HG03139 (cell line): ENCODE measurements around the gene NR6A1.

Experiments used
- ATAC-seq: cut with Tn5 transposase; IDR thresholded peaks from one replicate; pipeline ENCODE4 v1.9.1; 2021; ENCODE audit not compliant: unreplicated experiment

The NR6A1 gene

GRCh38 chr9:124797343-124798103 lies 26.4 kb upstream of the NR6A1 start:
- ATAC-seq = no peak

DNA sequence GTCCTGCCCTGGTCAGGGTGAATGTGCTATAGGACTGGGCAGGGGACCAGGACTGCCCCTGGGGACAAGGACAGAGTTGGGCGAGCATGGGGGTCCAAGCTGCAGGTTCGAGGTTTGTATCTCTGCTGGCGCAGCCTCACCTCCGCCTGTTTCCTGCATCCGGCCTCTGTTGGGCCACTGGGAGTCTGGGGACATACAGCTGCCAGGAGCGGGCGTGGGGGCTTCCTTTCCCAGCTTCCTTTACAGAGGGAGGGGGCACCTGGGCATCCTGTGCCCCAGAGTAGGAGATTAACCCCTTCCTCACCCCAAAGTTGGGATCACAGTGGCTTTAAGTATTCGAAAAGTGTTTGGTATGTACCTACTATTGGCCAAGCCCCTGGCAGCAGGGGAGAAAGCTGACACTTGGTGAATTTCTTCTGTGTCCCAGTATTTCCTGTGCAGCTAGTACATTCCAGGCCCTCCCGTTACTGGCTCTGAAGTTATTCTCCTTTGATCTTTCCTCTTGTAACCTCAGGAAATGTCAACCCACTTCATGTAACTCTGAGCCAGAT lies 24.8 kb upstream of the NR6A1 start:
- ATAC-seq = no peak

DNA sequence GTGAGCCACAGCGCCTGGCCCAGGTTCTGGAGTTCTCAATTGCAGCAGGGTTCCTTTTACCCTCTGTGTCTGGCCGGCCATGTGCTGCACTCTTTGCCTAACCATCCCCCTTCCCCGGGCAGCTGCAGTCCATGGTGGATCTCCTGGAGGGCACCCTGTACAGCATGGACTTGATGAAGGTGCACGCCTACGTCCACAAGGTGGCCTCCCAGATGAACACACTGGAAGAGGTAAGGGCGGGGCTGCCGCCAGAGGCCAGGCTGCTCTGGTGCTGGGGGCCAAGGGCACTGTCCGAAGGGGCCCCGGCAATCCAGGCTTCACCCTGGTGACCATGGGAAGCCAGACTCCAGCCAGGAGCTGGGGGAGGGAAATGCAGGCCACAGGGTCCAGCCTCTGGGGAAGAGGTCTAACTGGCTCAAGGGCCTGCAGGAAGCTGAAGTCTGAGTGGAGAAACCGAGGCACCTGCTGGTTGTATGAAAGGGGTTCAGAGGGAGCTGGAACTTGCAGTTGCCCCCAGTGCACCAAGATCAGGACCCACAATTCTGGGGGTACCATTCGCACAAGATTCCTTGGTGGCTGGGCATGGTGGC lies 23.9 kb upstream of the NR6A1 start:
- no peak for ATAC-seq

DNA sequence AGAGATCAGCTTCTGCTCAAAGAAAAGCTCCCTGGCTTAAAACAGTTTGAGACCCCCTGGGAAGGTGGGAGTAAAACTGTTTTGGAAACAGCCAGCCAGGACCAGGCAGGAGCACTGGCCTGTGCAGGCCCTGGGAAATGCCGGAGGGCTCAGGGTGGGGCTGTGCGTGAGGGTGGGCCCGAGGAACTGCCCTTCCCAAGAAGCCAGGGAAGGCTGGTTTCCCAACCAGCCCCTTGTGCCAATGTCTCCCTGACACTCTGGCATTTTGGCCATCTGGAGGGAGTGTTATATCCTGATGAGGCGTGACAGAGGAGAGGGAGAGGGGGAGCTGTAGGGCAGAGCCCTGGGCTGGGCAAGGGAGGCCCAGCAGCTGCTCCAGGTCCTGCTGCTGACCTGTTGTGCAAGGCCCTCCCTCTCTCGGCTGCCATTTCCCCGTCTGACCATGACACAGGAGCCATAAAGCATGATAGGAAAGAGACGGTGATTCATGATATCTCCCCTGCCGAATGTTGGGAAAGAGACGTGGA lies 22.0 kb upstream of the NR6A1 start:
- ATAC-seq = no peak

DNA sequence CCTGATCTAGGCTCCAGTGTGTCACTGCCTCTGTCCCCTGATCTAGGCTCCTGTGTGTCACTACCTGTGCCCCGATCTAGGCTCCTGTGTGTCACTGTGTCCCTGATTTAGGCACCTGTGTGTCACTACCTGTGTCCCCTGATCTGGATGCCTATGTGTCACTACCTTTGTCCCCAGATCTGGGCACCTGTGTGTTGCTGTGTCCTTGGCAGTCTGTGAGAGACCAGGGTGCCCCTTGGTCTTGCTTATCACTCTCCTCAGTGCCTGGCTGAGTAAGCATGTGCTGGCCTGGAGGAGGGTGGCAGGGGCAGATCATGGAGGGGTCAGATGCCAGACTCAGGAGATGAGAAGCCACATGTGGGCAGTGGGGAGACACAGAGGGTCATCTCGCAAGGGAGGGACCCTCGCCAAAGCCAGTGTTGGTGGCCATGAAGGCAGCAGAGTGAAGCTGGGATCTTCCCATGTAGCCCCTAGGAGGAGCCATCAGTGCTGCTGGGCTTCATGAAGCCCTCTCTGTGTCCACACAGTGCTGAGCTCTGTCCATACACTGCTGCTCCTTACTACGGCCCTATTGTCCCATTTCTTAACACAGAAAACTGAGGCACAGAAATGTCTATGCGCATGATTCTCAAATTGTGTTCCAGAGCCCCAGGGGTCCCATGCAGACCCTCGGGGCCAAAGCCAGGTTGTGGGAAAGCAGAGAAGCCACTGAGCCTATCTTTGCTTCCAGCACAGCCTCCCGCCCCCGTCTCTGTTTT lies 21.3 kb upstream of the NR6A1 start:
- ATAC-seq = no peak

- no peak for ATAC-seq
Observed at GRCh38 chr9:124790801-124791505, 19.8 kb upstream of the NR6A1 start.

- ATAC-seq = no peak
Observed at GRCh38 chr9:124790301-124790700, 19.2 kb upstream of the NR6A1 start.

GRCh38 chr9:124789531-124789930 lies 18.4 kb upstream of the NR6A1 start:
- ATAC-seq = no peak

DNA sequence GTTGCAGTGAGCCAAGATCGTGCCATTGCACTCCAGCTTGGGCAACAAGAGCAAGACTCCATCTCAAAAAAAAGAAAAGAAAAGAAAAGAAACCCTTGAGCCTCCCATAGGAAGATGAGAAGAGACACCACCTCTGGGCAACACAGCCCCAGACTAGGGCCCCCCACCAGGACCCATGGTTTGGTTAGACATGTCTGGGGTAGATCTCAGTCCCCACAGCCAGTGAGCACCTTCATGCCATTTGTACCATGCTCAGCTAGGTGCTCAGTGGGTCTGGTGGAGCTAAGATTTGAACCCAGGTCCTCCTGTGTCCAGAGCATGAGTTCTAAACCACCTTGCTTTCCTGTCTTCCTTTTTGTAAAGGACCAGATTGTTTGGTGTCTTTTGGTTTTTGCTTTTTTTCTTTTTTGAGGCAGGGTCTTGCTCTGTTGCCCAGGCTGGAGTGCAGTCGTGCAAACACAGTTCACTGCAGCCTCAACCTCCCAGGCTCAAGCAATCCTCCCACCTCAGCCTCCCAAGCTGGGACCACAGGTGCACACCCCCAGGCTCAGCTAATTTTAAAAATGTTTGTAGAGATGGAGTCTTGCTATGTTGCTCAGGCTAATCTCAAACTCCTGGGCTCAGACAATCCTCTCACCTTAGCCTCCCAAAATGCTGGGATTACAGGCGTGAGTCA lies 17.6 kb upstream of the NR6A1 start:
- ATAC-seq = no peak

DNA sequence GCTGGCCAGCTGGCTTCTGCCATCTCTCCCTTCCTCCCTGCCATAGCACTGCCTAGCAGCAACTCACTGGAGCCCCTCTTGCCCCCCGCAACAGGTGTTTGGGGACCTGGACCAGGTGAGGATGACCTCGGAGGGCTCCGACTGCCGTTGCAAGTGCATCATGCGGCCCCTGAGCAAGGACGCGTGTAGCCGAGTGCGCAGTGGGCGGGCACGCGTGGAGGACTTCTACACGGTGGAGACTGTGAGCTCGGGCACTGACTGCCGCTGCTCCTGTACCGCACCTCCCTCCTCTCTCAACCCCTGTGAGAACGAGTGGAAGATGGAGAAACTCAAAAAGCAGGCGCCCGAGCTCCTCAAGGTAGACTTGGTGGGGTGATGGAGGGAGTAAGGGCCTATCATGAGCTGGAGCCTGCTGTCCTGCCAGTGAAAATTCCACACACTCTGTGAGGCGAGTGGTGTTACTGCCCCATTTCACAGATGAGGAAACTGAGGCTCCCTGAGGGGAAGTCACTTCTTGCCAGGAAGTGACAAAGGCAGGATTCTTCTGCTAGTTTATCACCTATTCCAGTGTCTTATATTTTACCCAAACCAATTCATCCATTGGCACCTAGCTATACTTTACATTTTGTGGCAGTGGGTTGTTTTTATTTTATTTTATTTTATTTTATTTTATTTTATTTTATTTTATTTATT lies 15.9 kb upstream of the NR6A1 start:
- ATAC-seq = no peak

DNA sequence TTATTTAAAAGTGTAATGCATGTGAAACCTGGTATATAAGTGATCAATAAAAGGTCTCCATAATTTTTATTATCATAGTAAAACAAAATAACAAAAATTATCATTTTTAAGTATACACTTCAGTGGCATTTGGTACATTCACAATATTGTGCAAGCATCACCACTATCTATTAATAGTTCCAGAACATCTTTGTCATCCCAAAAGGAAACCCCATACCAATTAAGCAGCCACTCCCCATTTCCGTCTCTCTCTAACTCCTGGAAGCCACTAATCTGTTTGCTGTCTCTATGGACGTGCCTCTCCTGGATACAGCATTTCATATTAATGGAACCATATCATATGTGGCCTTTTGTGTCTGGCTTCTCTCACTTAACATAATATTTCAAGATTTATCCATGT lies 13.4 kb upstream of the NR6A1 start:
- no peak for ATAC-seq

GRCh38 chr9:124783830-124784229 lies 12.7 kb upstream of the NR6A1 start:
- no peak for ATAC-seq

- no peak for ATAC-seq
Observed at GRCh38 chr9:124782661-124783574, 11.8 kb upstream of the NR6A1 start.

DNA sequence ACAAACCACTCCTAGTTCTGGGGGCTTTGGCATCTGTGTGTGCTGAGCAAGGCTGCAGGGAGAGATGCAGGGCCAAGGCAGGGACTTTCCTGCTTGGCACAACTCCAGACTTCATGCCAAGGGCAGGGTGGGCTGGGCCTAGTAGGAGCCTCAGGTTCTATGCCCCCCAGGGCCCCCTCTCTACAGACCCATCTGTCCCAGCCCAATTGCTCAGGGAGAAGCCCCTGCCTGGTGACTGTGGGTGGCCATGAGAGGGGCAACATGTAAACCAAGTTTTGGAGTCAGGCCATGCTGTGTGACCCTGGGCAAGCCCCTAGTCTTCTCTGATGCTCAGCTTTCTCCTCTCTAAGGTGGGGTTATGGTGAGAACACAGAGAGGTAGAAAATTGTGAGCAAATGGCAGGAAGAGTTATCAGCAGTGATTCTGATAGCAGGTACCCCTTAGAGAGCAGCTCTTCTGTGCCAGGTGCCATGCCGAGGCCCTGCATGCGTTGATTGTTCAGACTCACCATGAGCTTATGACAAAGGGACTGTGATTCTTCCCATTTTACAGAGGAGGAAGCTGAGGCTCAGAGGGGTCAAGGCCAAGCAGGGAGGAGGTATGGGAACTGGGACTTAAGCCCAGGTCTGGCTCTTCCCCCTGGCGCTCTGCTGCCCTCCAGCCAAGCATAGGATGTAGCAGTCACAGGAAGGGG lies 11.0 kb upstream of the NR6A1 start:
- ATAC-seq = no peak

DNA sequence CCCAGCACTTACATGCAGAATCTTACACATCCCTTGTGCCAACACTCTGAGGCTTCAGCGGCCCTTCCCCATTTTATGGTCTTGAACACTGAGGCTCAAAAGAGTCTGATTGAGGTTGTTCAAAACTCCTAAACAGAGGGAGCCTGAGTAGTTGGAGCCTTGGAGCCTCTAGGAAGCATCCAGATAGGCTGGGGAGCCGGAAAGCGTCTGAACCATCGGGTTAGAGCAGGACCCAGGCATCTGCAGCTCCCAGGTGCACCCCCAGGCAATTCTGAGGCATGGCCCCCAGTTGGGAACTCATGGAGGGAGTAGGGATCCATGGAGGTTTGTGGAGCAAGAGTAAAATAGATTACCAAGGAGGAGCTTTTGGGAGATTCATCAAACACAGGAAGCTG lies 9.6 kb upstream of the NR6A1 start:
- ATAC-seq = no peak

DNA sequence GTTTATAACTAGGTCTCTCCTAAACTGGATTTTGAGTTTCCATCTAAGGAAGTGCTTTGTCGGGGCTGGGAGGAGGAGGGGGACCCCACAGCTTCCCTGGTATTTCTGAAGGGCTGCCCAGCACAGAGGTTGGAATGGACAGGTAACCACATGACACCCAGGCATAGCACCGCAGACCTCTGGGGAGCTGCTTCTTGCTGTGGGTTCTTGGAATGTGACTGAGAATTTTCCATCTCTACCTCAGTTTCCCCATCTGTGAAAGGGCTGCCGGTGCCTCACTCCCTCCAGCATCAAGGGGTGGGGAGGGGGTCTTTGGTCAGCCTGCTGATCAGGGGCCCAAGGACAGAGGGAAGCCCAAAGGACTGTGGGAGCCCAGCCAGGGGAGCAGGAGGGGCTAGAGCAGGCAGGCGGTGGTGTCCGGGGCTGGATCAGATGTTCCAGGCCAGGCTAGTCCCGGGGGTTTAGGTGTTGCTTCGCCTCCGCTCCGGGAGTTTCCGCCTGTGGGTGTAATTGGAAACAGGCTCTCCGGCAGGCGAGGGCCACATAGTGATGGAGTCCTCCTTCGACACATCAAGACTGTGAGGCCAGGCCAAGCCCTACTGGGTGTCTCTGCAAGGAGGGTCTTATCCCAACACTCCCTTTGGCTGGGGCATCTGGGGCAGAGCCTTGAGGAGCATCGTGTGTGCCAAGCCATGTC lies 9.1 kb upstream of the NR6A1 start:
- ATAC-seq = no peak

DNA sequence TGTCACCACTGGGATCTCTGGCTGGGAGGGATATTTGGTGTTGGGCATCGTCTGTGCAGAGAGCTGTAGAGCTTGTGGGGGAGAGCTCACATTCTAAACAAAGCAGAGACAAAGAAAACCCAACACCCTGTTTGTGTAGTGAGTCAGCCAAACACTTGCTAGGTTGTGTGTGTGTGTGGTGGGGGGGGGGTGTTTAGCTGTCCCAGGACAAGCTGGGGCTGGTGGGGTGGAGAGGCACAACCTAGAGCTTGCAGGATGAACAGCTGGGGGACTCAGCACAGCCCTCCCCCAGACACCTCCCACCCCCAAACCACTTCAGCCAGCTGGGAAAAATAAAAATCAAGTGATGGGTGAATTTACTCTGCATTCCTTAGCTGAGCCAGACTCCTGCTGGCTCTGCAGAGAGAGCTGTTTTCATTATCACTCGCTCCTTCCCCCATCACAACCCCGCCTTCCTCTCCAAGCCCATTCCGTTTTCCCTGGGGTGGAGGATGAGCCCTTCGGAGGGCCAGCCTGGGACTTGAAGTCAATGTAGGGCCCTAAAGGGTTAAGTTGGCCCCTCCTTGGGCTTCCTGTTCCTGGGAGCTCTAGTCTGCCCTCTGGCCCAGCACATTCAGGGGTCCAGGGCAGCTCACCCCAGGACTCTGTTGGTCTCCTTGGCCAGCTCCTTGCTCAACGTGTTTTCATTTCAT lies 8.4 kb upstream of the NR6A1 start:
- no peak for ATAC-seq
